Dedifferentiated amniotic fluid mesenchymal stem cell (primary cell): ENCODE results near the gene KCTD7.
"Not testable (repeated sequence)": the region's sequence is repeated elsewhere in the genome, so short reads cannot be mapped to it uniquely, and the experiment has no call there.

Source experiments
- DNase-seq: peaks from one replicate; pipeline ENCODE4 v3.0.0-alpha.2; 2016; ENCODE audit errors: extremely low spot score

KCTD7 gene

GRCh38 chr7:66615699-66616098 lies 13.0 kb upstream of the KCTD7 start:
- no peak for DNase-seq

GRCh38 chr7:66617295-66617694 lies 11.4 kb upstream of the KCTD7 start:
- no peak for DNase-seq

DNA sequence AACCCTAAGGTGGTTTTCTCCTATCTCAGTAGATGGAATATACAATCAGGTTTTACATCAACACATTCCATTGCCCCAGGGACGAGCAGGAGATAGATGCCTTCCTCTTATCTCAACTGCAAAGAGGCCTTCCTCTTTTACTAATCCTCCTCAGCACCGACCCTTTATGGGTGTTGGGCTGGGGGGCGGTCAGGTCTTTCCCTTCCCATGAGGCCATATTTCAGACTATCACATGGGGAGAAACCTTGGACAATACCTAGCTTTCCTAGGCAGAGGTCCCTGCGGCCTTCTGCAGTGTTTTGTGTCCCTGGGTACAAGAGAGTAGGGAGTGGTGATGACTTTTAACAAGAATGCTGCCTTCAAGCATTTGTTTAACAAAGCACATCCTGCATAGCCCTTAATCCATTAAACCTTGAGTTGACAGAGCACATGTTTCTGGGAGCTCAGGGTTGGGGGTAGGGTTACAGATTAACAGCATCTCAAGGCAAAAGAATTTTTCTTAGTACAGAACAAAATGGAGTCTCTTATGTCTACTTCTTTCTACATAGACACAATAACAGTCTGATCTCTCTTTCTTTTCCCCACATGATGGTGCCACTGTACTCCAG lies 9.2 kb upstream of the KCTD7 start:
- DNase-seq = not testable (repeated sequence)

DNA sequence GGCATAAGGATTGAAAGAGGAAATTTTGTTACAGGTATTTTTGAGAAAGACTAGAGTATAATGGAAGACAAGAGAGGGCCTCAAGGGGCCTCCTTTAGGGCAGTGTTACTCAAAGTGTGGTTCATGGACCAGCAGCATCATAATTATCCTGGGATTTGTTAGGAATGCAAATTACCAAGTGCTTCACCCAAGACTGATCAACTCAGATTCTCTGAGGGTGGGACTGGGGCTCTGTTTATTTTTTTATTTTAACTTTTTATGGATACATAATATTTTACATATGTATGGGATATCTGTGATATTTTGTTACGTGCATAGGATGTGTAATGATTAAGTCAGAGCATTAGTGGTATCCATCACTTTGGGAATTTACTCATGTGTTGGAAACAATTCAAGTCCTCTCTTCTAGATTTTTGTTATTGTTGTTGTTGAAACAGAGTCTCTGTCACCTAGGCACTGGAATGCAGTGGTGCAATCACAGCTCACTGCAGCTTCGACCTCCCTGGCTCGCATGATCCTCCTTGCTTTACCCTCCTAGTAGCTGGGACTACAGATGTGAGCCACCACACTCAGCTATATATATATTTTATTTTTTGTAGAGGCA lies 2.2 kb upstream of the KCTD7 start:
- no peak for DNase-seq

- DNase-seq = no peak
Measured at GRCh38 chr7:66627151-66627681, 1.5 kb upstream of the KCTD7 start.

GRCh38 chr7:66627881-66628360 lies 760 bp upstream of the KCTD7 start:
- DNase-seq = no peak

DNA sequence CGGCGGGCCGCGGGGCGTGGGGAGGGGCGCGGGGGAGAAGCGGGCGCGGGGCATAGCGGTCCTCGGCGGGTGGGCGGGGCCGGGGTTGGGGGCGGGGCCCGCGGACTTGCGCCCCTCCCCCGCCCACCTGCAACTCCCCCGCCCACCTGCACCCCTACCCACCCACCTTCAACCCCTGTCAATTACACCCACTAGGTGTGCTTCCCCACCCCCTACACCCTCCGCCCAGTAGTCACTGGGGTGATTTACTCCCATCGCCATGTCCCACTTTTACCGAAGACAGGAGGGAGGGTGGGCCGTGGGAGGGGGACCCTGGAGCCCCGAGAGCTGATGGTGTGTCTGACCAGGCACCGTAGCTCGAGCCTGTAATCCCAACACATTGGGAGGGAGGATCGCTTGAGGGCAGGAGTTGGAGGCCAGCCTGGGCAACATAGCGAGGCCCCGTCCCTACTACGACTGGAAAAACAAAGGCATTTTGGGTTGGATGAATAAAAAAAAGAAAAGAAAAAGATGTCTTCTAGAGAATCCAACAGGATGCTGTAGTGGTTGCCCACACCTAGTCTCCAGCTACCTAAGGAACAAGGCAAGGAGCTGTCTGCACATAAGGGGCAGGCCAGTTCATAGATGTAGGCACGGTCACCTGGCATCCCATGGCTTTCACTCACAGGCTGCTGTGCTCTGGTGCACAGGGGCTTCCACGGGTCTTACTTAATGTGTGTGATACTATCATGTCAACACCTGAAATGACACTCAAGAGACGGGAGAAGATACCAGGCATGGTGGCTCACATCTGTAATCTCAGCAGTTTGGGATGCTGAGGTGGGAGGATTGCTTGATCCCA lies 761 bp downstream of the KCTD7 start:
- DNase-seq = no peak

GRCh38 chr7:66630531-66630930 lies 1.9 kb downstream of the KCTD7 start:
- no peak for DNase-seq

DNA sequence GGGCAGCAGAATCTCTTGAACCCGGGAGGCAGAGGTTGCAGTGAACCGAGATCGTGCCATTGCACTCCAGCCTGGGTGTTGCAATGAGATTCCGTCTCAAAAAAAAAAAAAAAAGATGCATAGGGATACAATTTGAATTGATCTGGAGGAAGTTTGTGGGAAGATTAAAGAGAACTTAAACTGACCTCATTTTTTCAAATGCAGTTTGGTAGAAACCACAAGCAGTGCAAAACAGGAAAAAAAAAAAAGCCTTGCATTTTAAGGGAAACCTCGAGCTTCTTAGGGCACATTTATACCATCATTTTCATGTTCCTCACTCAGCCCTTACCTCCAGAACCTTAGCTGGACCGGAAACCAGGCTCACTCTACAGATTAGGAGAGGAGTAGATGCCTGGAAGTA lies 2.8 kb downstream of the KCTD7 start:
- no peak for DNase-seq

DNA sequence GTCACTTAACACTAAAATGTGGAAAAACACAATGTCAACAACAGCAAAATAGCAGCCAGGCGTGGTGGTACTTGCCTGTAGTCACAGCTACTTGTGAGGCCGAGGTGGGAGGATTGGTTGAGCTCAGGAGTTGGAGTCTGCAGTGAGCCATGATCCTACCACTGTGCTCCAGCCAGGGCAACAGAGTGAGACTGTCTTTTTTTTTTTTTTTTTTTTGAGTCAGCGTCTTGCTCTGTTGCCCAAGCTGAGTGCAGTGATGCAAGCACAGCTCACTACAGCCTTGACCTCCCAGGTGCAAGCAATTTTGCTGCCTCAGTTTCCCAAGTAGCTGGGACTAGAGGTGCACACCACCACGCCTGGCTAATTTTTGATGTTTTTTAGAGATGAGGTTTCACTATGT lies 6.1 kb downstream of the KCTD7 start:
- no peak for DNase-seq

- not testable (repeated sequence) for DNase-seq
Measured at GRCh38 chr7:66635322-66635981, 6.8 kb downstream of the KCTD7 start.

DNA sequence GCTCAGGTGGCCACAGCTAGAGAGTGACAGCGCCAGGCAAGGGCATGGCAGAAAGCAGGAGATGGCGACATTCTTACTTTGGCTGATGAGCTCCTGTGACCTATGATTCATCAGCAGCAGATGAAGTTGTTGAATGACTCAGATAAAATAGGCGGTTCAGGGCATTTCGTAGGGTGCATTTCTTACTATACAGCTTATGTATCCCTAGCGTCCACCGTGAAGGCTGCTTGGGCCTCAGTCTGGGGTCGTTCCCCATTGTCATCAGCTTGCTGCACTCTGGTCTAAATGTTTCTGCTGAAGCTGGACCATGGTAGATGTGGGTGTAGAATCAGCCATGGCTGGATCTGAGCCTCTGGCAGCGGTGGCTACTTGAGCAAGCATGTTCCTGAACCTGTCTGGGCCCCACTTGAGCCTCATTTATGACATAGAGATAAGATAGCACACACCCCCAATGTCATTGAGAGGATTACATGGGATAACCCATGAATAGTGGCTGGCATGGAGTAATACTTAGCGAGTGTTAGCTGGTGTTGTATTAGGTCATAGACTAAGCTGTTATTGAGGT lies 7.4 kb downstream of the KCTD7 start:
- DNase-seq = peak; percentile 63

GRCh38 chr7:66638309-66639099 lies 9.8 kb downstream of the KCTD7 start:
- DNase-seq = no peak

- no peak for DNase-seq
Measured at GRCh38 chr7:66639773-66640172, 11.1 kb downstream of the KCTD7 start.

DNA sequence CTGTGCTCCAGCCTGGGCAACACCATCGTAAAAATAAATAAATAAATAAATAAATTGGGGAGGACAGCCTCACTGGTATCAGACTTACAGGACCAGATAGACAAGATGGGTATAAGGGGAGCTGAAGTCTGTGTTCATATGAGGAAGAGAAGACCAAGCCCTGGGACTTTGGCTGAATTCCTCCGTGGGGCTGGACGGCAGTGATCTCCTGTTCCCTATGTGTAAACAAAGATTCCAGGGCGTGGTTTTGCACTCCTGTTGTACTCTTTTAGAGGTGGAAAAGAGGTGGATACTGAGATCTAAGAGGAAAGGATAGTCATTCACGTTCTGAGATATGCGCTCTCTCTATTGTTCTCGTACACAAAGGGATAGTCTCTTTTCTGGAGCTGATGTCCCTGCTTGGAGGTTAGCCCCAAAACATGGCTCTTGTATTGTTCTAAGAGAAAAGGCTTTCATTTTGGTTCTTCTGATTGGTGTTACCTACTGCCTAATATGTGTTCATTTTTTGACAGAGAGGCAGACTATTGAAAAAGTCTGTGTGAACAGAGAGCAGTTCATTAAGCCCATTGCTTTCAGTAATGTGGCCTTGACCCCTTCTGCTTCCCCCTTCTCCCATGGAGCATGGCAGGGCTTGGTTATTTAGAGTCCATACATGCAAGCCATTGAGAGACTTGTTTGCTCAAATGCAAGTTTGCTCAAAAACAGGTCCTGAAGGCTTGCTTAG lies 12.3 kb downstream of the KCTD7 start:
- DNase-seq = no peak

DNA sequence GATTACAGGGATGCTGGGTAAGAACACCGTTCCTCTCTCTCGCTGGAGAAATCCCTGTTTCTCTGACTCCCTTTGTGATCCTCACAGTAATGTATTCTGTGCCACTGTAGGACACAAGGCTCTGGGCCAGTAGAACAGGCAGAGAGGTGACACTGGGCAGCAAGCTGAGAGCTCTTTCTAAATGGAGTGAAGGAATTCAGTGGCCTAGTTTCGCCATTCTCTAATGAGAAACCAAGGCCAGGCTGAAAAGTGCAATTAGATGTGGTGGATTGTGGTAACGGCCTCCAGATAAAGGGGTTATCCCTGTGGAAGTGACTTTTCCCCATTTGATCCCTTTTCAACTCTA lies 12.8 kb downstream of the KCTD7 start:
- DNase-seq = no peak

DNA sequence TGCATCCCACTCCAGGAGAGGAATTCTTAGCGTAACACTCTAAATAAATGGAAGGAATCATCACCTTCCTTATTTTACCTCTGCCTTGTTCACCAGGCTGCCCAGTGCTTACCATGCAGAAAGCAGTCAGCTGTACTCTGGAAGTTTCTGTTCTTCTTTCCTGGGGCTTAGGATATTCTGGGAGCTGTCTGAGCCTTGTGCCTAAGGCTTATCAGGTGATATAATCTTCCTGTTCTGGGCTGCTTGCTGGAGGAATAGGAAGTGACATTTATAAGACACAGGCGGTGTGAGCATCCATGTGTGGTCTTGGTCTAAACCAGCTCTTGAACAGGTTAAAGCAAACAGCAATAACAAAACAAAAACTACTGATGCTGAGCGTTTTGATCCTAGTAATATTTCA lies 13.5 kb downstream of the KCTD7 start:
- no peak for DNase-seq

DNA sequence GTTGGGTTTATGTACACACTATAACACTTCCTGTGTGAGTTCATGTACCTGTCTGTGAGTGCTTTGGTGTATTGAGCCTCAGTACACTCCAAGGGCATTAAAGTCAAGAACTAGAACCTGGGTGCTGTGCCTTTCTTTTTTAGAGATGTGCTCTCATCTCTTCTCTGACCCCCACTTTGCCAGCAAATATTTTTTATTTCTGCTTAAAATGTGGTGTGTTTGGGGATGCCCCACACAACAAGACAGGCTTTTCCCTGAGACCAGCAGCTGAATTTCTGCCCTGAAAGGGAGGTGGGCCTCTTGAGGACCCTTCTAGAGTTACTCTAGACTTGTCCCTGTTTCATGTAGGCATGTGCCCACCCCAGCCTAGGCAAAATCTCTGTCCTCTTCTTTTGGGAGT lies 14.3 kb downstream of the KCTD7 start:
- DNase-seq = no peak

DNA sequence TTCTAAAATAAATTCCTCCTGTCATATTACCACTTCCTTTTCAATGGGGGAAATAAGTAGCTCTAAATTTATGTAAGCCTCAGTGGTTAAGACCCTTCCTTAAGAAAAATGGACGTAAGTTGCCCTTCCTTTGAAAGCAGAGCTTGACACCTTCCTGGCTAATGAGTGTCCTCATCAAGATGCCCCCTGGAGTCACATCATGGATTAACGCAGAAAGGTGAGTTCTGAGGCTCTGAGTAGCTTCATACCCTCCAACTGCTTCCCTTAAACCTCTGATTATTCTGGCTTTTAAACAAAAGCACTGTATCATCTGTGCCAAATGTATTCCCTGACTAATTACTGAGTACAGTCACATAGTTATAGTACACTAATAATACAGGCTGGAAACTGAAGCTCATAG lies 14.7 kb downstream of the KCTD7 start:
- DNase-seq = no peak

GRCh38 chr7:66651026-66651425 lies 22.3 kb downstream of the KCTD7 start:
- DNase-seq = not testable (repeated sequence)
